ENCODE measurements around the gene ABCC12. TPM values are rescaled to one million over a fixed set of nuclear protein-coding genes. Genes with fewer than 3 reads are reported as not detected.
A peak's percentile ranks its signal among the peaks of the same experiment; 100 is the strongest.

The ABCC12 gene
- total and polyA plus RNA-seq, 2 of the 4 experiments (the other 2 are of a cell fraction) = under 0.01 TPM; not detected in 1

DNA sequence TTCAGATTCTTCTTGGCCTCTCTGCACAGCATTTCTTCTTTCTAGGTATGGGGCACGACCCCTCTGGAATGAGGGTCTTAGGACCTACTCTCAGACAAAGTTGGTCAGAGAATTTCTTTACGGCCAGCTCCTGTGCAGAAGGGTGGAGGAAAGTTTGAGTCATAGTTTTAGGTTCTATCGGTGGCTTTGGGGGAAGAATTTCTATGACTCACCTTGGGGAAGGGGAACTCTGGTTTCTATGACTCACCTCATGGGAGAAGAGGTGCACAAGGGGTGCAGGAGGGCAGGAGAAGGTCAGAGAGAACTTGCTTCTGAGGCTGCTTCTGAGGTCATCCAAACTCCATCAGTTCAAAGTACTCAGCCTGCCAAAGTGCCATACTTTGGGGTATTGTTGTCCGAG lies 2.5 kb upstream of the ABCC12 start:
- TF ChIP-seq POLR2A (IDR thresholded peaks at IDR 0.05; ENCODE audit: low read depth, low read length) = no peak
- TF ChIP-seq BHLHE40 (IDR thresholded peaks at IDR 0.05; ENCODE audit: low read depth, low read length) = peak; percentile 15; the same call in 1 of the 2 replicates
- TF ChIP-seq MXI1 (IDR thresholded peaks at IDR 0.05; ENCODE audit: borderline replicate concordance, low read depth, low read length) = no peak
- TF ChIP-seq, protein P1, sequence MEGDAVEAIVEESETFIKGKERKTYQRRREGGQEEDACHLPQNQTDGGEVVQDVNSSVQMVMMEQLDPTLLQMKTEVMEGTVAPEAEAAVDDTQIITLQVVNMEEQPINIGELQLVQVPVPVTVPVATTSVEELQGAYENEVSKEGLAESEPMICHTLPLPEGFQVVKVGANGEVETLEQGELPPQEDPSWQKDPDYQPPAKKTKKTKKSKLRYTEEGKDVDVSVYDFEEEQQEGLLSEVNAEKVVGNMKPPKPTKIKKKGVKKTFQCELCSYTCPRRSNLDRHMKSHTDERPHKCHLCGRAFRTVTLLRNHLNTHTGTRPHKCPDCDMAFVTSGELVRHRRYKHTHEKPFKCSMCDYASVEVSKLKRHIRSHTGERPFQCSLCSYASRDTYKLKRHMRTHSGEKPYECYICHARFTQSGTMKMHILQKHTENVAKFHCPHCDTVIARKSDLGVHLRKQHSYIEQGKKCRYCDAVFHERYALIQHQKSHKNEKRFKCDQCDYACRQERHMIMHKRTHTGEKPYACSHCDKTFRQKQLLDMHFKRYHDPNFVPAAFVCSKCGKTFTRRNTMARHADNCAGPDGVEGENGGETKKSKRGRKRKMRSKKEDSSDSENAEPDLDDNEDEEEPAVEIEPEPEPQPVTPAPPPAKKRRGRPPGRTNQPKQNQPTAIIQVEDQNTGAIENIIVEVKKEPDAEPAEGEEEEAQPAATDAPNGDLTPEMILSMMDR (conservative IDR thresholded peaks at IDR 0.05; ENCODE audit: low read depth, low read length) = no peak
- TF ChIP-seq RCOR1 (IDR thresholded peaks at IDR 0.05; ENCODE audit: insufficient replicate concordance, low read length) = no peak
- TF ChIP-seq FOS (IDR thresholded peaks at IDR 0.05; ENCODE audit: low read depth, low read length) = peak; percentile 96
- TF ChIP-seq, protein P2, sequence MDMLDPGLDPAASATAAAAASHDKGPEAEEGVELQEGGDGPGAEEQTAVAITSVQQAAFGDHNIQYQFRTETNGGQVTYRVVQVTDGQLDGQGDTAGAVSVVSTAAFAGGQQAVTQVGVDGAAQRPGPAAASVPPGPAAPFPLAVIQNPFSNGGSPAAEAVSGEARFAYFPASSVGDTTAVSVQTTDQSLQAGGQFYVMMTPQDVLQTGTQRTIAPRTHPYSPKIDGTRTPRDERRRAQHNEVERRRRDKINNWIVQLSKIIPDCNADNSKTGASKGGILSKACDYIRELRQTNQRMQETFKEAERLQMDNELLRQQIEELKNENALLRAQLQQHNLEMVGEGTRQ (IDR thresholded peaks at IDR 0.05; ENCODE audit: low read depth, low read length) = no peak
- TF ChIP-seq MAZ (IDR thresholded peaks at IDR 0.05; ENCODE audit: borderline replicate concordance, low read depth, low read length) = no peak
- TF ChIP-seq, protein P3, sequence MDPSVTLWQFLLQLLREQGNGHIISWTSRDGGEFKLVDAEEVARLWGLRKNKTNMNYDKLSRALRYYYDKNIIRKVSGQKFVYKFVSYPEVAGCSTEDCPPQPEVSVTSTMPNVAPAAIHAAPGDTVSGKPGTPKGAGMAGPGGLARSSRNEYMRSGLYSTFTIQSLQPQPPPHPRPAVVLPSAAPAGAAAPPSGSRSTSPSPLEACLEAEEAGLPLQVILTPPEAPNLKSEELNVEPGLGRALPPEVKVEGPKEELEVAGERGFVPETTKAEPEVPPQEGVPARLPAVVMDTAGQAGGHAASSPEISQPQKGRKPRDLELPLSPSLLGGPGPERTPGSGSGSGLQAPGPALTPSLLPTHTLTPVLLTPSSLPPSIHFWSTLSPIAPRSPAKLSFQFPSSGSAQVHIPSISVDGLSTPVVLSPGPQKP (IDR thresholded peaks at IDR 0.05; ENCODE audit: borderline replicate concordance, low read depth, low read length) = no peak
- TF ChIP-seq CEBPB (IDR thresholded peaks at IDR 0.05; ENCODE audit: low read depth, low read length) = no peak
- no peak for TF ChIP-seq NFE2L2 (IDR thresholded peaks at IDR 0.05; ENCODE audit: low read depth, low read length)
- TF ChIP-seq RFX5 (IDR thresholded peaks at IDR 0.05; ENCODE audit: low read depth, low read length) = no peak
- TF ChIP-seq MAFK (IDR thresholded peaks at IDR 0.05; ENCODE audit: low read depth, low read length) = no peak
- TF ChIP-seq CHD1 (IDR thresholded peaks at IDR 0.05; ENCODE audit: low read depth, low read length) = no peak

More for the DNA sequence above, 2.5 kb upstream of the ABCC12 start:
- BruUV-seq (replicated peaks) = no TSS peak
- H3K9me3 ChIP-seq (ENCODE audit: control insufficient read depth, insufficient read depth, low read length) = no peaks in the 10 kb centered on the region
- H3K23ac ChIP-seq (ENCODE audit: low read depth, low read length) = no peak overlapping the region
- DNase-seq = peak; percentile 75
- no peaks in the 10 kb centered on the region for H4K20me1 ChIP-seq (ENCODE audit: insufficient read depth, low read length)
- no peaks in the 10 kb centered on the region for H3K79me1 ChIP-seq (ENCODE audit: low read depth in 1 of 2, low read length in 2 of 2)
- H3K14ac ChIP-seq (replicated peaks; ENCODE audit: low read depth, low read length) = no peak overlapping the region
- H4K5ac ChIP-seq (ENCODE audit: low read depth, low read length) = no peak overlapping the region
- no peak overlapping the region for H2BK15ac ChIP-seq (ENCODE audit: low read depth, low read length)
- peak overlapping the region; percentile 5; the same call in 1 of the 2 replicates for H2AK5ac ChIP-seq (ENCODE audit: low read depth, low read length)
- in situ Hi-C loops (cut with MboI; ENCODE audit: low sequenced_read_pairs) = loop anchor here (5.0 to 25.0 kb wide), 3 partner anchors 106 to 696 kb away; partner anchors contain the start of genes ITFG1 and PHKB
- H3K36me3 ChIP-seq (ENCODE audit: control insufficient read depth, insufficient read depth, low read length) = no peaks in the 10 kb centered on the region
- ChIA-PET POLR2A (ENCODE audit: unreplicated experiment) (no interaction called here), CTCF (interaction anchor here (1.0 to 1.5 kb wide), 2 partner anchors 426 to 1017 kb away, joined by 4 to 7 read pairs; no protein-coding TSS in a partner anchor)
- H4K8ac ChIP-seq (ENCODE audit: low read depth in 2 of 2, low read length in 2 of 2) = no peak overlapping the region
- H2BK5ac ChIP-seq (ENCODE audit: low read depth, low read length, poor library complexity, severe bottlenecking) = no peak overlapping the region
- no peak overlapping the region for H3K4ac ChIP-seq (ENCODE audit: low read depth, low read length)
- 10% methylated on average over 2 of the region's 4 CpGs; no CpG with 5 or more reads in 1 of the 2 experiments for WGBS, 2 experiments (ENCODE audit: extremely low coverage in 2 of 2, insufficient read length in 1 of 2)
- dilution Hi-C loops (cut with HindIII; ENCODE audit: low sequenced_read_pairs, unreplicated experiment) = no loop called here
- no peak overlapping the region for H3K4me2 ChIP-seq (ENCODE audit: low read depth, low read length)
- H3K4me1 ChIP-seq (ENCODE audit: control insufficient read depth, insufficient read depth, low read length) = peaks cover 2% of the 10 kb centered on the region
- 0 out of 2 replicates have a peak, but pooled peaks cover 5% of the 10 kb centered on the region for H3K9me1 ChIP-seq (ENCODE audit: insufficient read depth, low read length)
- no peak overlapping the region for H2AK9ac ChIP-seq (replicated peaks; ENCODE audit: low read depth, low read length, poor library complexity)
- H2AFZ ChIP-seq (replicated peaks; ENCODE audit: low read length, poor library complexity) = no peak overlapping the region
- no peak overlapping the region for H2BK20ac ChIP-seq (ENCODE audit: low read depth, low read length)
- H3K9ac ChIP-seq (ENCODE audit: low read depth, low read length) = no peak overlapping the region
- ATAC-seq (ENCODE audit: low read depth) = peak; percentile 10; the same call in 1 of the 2 replicates
- no peak overlapping the region for H3K56ac ChIP-seq (ENCODE audit: extremely low read depth, insufficient read depth, low read length)
- no peak overlapping the region for H2BK120ac ChIP-seq (ENCODE audit: low read depth, low read length)
- H3K27ac ChIP-seq (ENCODE audit: insufficient read depth, low read length) = no peak overlapping the region
- H3K4me3 ChIP-seq (ENCODE audit: insufficient read depth, low read depth, low read length) = no peak overlapping the region
- intact Hi-C loops (cut with micrococcal nuclease) = loop anchor here (5.0 to 10.0 kb wide), 3 partner anchors 131 to 463 kb away; no protein-coding TSS in a partner anchor
- no peak overlapping the region for H3K18ac ChIP-seq (ENCODE audit: low read depth, low read length)
- H3K27me3 ChIP-seq (ENCODE audit: control insufficient read depth, insufficient read depth, low read length) = no peaks in the 10 kb centered on the region
- no peak overlapping the region for H4K91ac ChIP-seq (ENCODE audit: insufficient read depth, low read depth, low read length)
